Stomach smooth muscle (tissue), 2 donors: ENCODE measurements around the gene SAMM50.

Experiments used
- H3K27ac ChIP-seq: one replicate; pipeline ENCODE4 v1.7.0; 2013; ENCODE audit warnings: mild to moderate bottlenecking, low read length, inconsistent platforms
- H3K27me3 ChIP-seq, 2 donors: one replicate each; pipeline ENCODE4 v1.7.0; 2013; ENCODE audit warnings: low read length in 2 of 2; ENCODE audit not compliant: insufficient read depth in 2 of 2, control insufficient read depth in 1 of 2
- H3K36me3 ChIP-seq, 2 donors: one replicate each; pipeline ENCODE4 v1.7.0; 2013; ENCODE audit warnings: low read length in 2 of 2; ENCODE audit not compliant: control insufficient read depth in 2 of 2, insufficient read depth in 2 of 2
- H3K4me1 ChIP-seq: one replicate; pipeline ENCODE4 v1.7.0; 2013; ENCODE audit warnings: low read length; ENCODE audit not compliant: control insufficient read depth, insufficient read depth
- H3K4me3 ChIP-seq, 2 donors: one replicate each; pipeline ENCODE4 v1.7.0; 2013; ENCODE audit warnings: low read length in 2 of 2
- H3K9ac ChIP-seq, 2 donors: one replicate each; pipeline ENCODE4 v1.7.0; 2013; ENCODE audit warnings: low read length in 2 of 2, mild to moderate bottlenecking in 1 of 2
- H3K9me3 ChIP-seq, 2 donors: one replicate each; pipeline ENCODE4 v1.7.0; 2013; ENCODE audit warnings: low read length in 2 of 2; ENCODE audit not compliant: control insufficient read depth in 2 of 2
- donor health status: healthy.
- donor health status: Pancreatic carcinoma.

SAMM50 gene

DNA sequence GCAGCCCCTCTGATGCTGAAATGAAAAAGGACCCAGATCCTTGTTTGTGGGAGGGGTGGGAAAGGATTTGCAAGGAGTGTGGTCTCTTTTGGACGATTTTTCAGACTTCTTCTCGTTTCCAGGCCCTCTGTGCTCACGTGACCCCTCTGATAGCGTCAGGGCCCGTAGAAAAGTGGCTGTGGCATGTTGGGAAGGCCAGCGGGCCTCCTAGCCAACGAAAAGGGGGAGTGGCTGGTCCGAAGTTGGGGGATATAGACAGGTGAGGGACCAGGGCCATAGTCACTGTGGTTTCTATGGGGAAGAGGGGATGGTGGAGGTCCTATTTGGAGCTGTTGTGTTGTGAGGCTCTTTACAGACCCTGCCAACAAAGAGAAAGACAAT lies 75.5 kb downstream of the SAMM50 start:
- Histone ChIP-seq H3K36me3 (no peaks in the 10 kb centered on the region), H3K27ac (no peak overlapping the region), H3K4me1 (peaks cover 14% of the 10 kb centered on the region), H3K4me3 (no peak overlapping the region), H3K9ac (no peak overlapping the region), H3K27me3 (no peaks in the 10 kb centered on the region), H3K9me3 (no peaks in the 10 kb centered on the region)

DNA sequence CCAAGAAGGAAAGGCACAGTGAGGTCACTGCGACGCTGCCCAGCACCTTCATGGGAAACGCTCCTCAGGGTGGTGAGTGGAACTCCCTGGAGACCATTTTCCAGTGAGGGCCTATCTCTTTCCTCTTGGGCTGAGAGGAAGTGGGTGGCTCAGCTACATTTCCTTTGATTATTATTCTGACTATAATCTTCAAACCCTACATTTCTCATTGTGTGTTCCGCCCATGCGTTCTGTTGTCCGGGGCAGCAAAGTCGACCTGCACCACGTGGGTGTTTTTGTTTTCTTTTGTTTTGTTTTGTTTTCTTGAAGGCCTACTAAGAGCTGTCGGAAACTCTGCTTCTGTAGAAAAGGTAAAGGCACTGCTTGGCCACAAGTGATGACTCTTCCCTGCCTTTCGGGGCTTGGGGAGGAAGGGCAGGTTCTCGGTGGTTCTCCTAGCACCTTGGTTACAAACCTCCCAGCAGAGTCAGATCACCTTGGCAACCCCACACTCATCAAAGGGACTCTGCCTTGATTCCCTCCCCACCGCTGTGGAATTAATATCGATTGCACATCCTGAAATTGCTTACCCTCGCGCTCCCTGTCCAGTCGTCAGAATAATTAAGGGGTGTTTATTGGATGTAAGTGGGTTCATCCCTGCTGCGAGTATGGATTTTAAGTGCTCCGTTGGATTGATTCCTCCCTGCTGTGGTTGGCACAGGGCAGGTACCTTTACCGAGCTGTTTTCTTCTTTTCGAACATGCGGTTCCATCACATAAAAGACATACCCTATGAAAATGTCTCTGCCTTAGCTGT lies 76.1 kb downstream of the SAMM50 start:
- Histone ChIP-seq H3K4me1 (peaks cover 11% of the 10 kb centered on the region), H3K36me3 (no peaks in the 10 kb centered on the region), H3K4me3 (no peak overlapping the region), H3K27me3 (no peaks in the 10 kb centered on the region), H3K9me3 (no peaks in the 10 kb centered on the region), H3K9ac (no peak overlapping the region), H3K27ac (no peak overlapping the region)

DNA sequence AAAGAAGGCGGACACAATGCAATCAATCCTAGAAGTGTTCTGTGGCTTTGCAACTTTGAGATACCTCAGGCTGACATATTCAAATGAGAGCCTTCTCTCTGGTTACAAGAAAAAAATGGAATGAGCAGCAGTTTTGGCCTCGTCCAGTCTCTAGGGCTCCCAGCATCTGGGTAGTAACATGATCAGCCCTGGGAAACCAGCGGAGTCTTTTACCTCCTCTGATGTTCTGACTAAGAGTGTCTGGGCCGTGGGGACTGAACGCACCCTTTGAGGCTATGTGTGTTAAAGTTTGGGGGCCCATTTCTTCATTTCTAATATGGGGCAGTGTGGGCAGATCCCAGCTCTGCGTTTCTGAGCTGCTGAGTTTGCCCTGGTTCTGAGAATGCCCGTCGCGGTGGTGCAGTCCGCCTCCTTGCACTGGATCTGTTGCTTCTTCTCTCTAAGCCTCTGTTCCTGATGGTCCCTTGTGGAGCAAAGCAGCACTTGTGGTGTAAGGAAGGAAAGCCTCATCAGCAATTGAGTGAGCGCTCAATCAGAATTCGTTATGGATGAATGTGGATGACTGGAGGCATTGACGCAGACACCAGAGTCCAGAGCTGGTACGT lies 77.0 kb downstream of the SAMM50 start:
- no peak overlapping the region for H3K9ac ChIP-seq
- no peaks in the 10 kb centered on the region for H3K36me3 ChIP-seq
- no peak overlapping the region for H3K27ac ChIP-seq
- no peak overlapping the region for H3K4me3 ChIP-seq
- H3K4me1 ChIP-seq: peaks cover 9% of the 10 kb centered on the region
- H3K27me3 ChIP-seq: no peaks in the 10 kb centered on the region
- no peaks in the 10 kb centered on the region for H3K9me3 ChIP-seq

DNA sequence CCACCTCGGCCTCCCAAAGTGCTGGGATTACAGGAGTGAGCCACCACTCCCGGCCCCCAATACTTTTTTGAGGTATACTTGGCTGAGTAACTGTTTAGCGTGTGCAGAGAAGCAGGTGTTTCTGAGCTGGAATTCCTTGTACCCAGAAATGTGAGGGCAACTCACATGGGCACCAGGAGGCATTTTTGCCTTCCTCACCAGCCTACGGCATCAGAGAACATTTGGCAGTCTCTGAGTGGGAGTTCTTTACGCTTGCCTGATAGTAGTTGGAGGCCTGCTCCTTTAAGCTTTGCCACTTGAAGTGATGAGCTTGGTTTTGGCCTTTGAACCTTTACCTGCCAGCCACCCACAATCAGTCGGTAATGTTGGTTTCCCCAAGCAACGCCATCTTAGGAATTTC lies 78.0 kb downstream of the SAMM50 start:
- H3K4me1 ChIP-seq: peaks cover 16% of the 10 kb centered on the region

DNA sequence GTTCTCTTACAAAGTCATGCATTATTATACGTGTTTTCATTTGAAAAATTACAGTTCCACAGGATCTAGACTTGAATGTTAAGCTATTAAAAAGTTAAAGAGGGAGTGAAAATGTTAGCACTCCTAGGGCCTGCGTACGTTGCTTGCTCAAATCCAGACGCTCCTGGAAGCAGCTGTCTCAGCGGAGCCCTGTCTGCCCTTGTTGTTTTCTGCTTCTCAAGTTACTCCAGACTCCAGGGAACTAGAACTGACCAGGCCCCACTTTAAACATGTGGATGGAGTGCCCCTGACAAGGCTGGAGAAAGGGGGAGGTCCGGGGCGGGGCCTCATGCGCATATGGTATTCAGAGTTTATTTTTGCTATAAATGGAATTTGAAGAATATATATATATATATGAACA lies 78.5 kb downstream of the SAMM50 start:
- no peak overlapping the region for H3K27ac ChIP-seq
- H3K4me3 ChIP-seq: no peak overlapping the region
- peaks cover 16% of the 10 kb centered on the region for H3K4me1 ChIP-seq
- no peaks in the 10 kb centered on the region for H3K36me3 ChIP-seq
- H3K27me3 ChIP-seq: no peaks in the 10 kb centered on the region
- H3K9me3 ChIP-seq: no peaks in the 10 kb centered on the region
- no peak overlapping the region for H3K9ac ChIP-seq

More for the DNA sequence above, 78.0 kb downstream of the SAMM50 start:
- H3K9me3 ChIP-seq: no peaks in the 10 kb centered on the region
- H3K4me3 ChIP-seq: no peak overlapping the region
- no peak overlapping the region for H3K9ac ChIP-seq
- no peaks in the 10 kb centered on the region for H3K27me3 ChIP-seq
- H3K36me3 ChIP-seq: no peaks in the 10 kb centered on the region
- H3K27ac ChIP-seq: no peak overlapping the region

DNA sequence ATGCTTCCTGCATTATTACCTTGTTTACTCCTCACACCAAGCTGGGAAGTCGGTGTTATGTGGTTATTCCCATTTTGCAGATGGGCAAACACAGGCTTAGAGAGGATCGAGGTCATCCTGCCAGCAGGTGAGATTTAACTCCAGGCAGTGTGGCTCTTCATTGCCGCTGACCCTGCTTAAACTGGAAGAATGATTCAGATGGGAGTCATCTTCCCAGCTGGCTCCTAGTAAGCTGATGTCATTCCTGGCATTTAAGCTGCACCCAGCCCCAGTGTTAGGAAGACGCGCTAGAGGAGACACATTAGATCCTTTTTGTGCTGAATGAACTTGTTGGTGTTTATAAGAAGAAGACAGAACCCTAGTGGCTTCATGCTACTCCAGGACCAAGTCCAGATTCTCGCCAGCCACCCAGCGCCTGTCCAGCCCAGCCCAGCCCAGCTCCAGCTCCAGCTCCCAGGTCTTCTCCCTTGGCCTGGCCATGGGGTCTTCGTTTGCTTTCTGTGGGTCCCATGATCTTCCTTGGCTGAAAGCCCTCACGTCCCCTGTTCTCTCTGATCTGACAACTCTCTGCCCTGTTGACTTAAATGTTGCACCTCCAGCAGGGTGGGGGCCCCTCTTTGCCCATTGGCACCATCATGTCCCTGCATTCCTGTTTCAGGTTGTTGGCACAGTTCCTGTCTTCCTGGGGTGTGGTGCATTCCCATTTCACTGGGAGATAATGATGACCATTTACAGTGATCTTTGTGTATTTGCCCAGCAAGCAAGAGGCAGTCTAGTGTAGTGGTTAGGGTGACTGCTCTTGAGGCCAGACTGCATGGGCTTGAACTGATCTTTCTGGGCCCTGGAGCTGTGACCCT lies 82.5 kb downstream of the SAMM50 start:
- H3K27ac ChIP-seq: peak overlapping the region; percentile 24
- no peaks in the 10 kb centered on the region for H3K27me3 ChIP-seq
- H3K4me1 ChIP-seq: peaks cover 16% of the 10 kb centered on the region
- H3K9me3 ChIP-seq: no peaks in the 10 kb centered on the region
- no peak overlapping the region for H3K9ac ChIP-seq
- H3K4me3 ChIP-seq: no peak overlapping the region
- no peaks in the 10 kb centered on the region for H3K36me3 ChIP-seq

DNA sequence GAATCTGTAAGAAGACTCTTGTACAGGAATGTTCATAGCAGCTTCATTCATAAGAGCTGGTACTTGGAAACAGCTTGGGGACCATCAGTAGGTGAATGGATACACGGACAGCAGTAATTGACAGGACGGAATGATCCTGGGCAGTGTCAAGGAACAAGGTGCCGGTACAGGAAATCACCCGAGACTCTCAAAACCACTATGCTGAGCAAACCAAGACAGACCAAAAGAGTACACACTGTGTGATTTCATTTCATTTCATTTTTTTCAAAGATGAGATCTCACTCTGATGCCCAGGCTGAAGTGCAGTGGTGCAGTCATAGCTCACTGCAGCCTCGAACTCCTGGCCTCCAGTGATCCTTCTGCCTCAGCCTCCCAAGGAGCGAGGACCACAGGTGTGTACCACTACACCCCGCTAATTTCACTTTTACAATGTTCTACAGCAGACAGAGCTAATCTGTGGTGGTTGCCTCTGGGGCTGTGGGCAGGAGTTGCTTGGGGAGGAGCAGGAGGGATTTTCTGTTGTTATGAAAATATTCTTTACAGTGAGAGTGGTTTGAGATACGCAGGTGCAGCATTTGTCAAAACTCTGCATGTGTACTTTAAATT lies 84.4 kb downstream of the SAMM50 start:
- Histone ChIP-seq H3K36me3 (no peaks in the 10 kb centered on the region), H3K27me3 (no peaks in the 10 kb centered on the region), H3K9ac (no peak overlapping the region), H3K4me3 (no peak overlapping the region), H3K4me1 (peaks cover 16% of the 10 kb centered on the region), H3K9me3 (no peaks in the 10 kb centered on the region), H3K27ac (no peak overlapping the region)

DNA sequence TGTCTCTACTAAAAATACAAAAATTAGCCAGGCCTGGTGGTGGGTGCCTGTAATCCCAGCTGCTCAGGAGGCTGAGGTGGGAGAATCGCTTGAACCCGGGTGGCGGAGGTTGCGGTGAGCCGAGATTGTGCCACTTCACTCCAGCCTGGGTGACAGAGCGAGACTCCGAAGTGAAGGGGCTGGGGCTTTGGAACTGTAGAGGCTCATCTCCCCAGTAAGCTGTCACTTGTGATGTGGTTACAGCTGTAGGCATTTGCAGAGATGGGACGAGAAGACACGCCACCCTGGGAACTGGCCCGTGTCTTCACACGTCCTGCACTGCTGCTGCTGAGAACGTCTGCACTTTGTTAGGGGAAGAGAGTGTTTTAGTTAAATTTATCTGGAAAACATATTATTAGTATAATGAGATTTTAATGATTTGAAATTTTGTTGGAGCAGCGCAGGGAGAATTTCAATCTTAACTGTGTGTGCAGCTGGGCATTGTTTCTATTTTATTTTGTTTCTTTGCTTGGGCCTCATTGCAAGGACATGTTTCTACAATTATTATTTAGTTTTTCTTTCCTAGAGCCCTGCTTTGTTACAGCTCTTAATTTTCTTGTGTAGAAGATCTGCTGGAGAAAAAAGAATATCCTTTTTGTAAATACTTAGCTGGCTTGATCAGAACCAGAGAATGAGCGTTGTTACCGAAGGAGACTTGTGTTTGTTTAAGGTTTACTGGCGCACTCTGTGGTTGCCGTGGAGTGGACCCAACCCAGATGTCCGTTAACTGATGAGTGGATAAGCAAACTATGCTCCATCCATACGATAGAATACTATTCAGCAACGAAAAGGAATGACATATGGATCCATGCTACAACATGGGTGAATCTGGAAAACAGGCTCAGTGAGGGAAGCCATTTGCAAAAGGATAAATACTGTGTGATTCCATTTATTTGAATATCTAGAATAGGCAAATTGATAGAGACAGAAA lies 87.3 kb downstream of the SAMM50 start:
- Histone ChIP-seq H3K27ac (no peak overlapping the region), H3K27me3 (no peaks in the 10 kb centered on the region), H3K4me3 (no peak overlapping the region), H3K9ac (no peak overlapping the region), H3K9me3 (no peaks in the 10 kb centered on the region), H3K4me1 (peaks cover 13% of the 10 kb centered on the region), H3K36me3 (no peaks in the 10 kb centered on the region)

DNA sequence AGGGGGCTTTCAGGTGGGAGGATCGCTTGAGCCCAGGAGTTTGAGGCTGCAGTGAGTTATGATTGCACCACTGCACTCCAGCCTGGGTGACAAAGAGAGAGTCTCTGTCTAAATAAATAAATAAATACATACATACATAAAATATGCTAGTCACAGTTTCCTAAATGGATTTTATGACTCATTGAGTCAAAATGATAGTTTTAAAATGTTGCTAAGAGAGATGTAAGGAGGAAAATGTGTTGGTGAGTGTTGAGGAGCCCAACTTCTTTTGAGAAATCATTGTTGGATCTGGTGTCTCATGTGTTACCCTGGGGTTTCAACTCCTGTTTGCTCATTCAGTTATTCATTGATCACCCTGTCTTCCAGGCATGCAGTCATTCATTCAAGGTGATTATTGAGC lies 89.9 kb downstream of the SAMM50 start:
- Histone ChIP-seq H3K27ac (no peak overlapping the region), H3K36me3 (no peaks in the 10 kb centered on the region), H3K27me3 (no peaks in the 10 kb centered on the region), H3K9me3 (no peaks in the 10 kb centered on the region), H3K9ac (no peak overlapping the region), H3K4me3 (no peak overlapping the region), H3K4me1 (peaks cover 5% of the 10 kb centered on the region)
